Activated CD4-positive, alpha-beta T cell treated with anti-CD3 and anti-CD28 coated beads, Interleukin-2, amount 50 U/mL, for 4 hours (primary cell): ENCODE results near the gene KRTAP5-3.

ENCODE experiments used
- DNase-seq, 2 experiments: peaks; one replicate each; pipeline ENCODE4 v3.0.0-alpha.2; 2020

The KRTAP5-3 gene

DNA sequence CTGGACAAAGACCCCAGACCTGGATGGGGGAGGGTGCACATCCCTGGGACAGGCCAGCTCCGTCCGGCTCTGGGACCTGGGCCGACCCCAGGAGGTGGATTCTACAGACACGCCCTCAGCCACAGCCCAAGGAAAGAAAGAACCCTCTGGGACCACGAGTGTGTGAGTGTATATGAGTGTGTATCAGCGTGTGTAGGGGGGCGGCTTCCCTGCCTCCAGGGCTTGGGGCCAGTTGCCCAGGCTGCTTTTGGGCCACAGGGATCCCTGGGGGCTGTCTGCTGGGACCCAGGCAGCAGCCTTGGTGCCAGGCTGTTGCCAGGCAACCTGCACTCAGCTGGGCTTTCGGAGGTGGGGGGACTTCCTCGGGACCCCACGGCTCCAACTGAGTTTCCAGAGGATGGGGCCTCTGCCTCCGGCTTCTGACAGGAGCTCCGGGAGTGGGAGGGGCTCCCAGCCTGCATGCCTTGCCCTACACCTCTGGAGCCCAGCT, 45.1 kb downstream of the KRTAP5-3 start:
- DNase-seq, result no peak

DNA sequence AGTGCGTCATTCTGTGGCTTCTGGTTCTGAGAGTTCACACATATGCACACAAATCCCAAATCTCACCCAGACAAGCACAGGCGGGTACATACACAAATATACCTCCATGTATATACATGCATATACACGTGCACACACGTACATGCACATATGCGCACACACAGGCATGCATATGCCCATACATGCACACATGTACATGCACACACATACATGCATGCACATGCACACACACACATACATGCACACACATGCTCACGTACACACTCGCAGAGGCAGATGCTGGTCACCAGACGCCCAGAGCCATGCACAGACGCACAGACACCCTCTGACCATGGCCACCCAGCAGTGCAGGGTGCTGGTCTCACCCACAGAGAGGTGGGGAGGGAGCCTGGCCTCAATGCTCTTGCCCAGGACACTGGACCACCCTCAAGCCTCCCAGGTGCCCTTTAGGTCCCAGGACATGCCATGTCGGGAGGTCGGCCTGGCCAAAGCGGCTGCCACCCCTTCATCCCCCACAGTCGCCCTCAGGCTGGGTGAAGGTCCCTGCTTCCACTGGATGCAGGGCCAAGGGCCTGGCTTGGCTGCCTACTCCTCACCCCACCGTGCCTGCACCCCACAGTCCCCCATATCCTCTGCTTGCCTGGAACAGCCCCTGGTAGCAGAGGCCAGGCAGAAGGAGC, 45.7 kb downstream of the KRTAP5-3 start:
- no peak for DNase-seq

DNA sequence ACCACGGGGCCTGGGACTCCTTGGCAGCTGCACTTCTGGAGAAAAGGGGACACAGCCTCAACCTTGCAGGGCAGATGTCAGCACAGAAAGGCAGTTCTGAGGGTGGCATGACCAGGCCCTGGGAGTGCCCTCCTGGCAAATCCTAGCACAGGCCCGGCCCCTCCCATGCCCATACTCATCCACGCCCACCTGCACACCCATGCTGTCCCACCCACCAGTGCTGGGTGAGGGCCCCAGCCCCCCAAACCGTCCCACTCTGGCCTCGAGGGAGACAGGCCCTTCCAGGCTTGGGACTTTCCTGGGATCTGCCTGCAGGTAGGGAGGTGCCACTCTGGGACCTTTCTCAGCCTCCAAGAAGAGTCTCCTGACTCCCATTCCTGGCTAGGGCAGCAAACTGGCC, 46.3 kb downstream of the KRTAP5-3 start:
- no peak for DNase-seq

DNA sequence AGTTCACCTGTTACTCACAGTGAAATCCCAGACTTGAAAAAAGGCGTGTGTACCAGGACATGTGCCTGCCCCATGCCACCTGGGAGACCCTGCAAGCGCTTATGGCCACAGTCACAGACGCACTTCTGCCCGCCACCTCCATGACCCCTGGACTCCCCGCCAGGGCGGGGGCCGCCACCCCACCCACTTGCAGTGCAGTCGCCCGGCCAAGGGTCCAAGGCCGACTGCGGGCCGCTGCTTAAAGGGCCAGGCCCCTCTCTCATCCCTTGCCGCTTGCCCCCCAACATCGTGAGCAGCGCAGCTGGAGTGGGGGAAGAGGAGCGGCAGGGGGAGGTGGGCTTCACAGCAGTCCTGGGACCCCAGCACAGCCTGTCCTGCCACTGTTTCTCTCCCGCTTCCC, 47.0 kb downstream of the KRTAP5-3 start:
- DNase-seq, result no peak

DNA sequence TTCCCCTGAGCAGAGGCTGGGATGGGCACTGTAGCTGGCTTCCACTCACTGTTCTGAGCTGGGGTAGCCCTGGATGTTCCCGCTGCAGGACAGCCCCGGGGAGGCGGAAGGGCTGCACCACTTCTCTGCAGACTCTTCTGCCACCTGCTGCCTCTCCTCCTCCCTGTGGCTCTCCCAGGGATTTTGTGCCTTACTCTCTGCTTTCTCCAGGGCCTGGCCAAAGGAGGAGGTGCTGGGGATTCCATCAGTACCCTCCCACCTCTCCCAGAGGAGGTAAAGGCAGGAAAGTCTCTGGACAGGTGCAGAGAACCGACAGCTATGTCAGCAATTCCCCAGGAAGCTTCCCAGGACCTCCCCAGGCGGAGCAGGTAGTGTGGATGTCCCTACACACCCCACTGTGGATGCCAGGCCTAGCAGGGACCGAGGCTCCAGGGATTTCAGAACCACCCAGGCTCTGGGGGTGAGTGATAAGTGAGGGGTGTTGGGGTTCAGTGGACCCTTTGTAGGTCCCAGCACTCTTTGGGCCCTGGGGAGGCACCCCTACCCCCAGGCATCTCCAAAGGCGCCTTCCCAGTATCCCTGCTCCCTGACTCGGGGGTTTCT, 47.5 kb downstream of the KRTAP5-3 start:
- DNase-seq, result no peak

DNA sequence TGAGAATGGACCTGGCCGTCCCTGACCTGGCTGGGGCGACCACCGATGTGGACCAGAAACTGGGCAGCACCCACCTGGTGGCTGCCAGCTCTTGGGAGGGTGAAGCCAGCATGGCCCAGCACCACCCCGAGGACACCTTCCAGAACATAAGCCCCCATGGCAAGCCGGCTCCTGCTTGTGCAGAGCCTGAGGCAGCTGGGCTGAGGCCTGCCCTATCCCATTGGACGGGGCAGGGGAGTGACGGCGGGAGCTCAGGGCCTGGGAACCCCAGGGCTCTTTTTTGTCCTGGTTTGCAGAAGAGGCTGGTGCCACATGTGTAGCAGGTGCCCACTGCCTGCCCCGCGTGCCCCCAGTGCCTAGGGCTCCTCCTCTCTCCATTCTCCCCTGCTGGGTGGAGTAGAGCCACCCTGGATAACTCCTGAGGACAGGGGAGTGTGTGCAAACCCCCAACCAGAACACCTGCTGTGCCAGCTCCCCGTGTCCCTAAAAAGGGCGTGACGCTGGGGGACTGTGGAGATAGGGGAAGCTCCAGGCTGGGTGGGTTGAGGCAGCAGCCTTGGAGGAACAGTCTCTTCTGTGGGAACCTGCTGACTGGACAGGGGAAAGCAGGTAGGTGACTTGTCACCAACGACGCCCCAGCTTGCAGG, 48.1 kb downstream of the KRTAP5-3 start:
- DNase-seq, result no peak

DNA sequence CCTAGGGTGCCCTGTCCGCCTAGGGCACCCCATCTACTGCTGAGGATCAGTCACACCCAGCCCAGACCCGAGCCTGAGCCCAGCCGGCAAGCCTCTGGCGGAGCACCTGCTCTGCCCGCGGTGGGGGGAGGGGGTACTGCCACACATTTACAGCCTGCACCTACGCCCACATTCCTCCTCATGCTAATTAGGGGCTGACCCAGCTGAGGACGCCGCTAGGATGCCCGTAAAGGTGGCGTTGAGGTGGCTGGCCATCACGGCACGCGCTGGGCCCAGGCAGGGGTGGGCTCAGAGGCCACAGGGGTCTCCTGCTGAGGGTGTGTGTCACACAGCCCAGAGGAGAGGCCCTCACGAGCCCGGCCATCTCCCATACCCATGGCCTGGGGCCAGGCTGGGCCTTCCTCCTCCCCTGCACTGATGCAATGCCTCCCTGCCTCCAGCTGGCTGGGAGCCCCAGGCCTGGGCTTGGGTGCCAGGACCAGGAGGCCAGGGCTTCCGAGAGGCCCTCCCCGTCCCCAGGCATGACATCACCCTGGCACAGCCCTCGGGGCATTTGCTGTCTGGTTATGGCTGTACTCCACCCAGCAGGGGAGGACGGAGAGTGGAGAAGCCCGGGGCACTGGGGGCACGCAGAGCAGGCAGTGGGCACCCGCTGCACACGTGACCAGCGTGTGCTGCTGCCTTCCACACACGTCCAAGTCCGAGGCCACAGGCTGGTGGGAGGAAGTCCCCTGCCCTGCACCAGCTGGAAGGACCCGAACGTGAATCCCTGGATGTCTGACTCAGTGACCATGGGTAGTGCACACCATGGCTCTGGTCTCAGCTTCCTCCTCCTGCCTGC, 48.9 kb downstream of the KRTAP5-3 start:
- DNase-seq, result no peak

DNA sequence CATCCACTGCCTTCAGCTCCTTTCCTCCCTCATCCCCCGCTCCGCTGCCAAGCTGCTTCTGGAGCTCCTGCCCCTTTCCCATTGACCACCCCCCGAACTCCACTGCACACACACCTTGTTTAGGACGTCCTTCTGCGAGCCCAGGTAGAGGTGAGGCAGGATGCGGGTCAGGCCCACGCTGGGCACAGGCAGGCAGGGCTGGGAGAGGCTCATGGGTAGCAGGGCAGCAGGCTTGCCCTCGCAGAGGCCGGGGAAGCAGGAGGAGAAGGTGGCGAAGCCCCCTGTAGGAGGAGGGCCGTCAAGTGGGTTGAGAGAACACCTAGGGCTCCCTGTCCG, 49.5 kb downstream of the KRTAP5-3 start:
- DNase-seq, result no peak

DNA sequence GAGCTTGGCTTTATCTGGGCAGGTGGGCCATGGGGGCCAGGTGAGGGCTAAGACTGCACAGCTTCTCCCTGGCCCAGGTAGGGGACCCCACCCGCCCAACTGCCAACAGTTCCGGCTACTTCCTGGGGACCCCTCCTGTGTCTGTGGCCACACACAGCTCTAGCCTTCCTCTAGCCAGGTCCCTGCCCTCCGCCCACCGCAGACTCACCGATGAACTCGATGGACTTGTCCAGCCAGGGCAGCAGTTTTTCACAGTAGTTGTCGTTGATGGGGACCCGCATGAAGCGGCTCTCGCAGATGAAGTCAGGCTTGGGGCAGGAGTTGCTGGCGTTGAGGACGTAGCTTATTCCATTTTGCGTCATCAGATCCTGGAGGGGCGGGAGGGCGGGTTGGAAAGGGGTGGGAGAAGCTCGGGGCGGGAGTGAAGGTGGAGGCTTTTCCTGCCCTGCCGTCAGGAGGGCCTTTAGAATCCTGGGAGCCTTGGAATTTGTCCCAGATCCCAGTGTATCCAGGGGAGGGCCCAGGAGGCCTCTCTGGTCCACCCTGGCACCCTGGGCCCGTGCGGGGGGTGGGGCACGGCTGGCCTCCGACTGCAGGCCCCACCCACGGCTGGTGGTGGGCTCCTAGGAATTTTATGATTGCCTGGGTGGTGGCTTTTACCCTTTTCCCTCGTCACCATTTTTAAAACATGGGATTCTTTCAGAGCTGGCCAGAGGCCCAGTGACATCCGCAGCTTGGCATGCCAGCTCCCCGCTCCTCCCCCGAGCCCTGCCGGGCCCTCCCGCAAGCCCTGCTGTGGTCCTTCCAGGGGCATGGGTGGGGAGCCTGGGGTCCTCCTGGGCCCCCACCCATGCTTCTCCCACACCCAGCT, 50.1 kb downstream of the KRTAP5-3 start:
- no peak for DNase-seq
